GM12891 (cell line): ENCODE data around the gene PLVAP.

Source experiments
- POLR2A ChIP-seq: IDR thresholded peaks from 2 replicates; pipeline ENCODE4 v1.6.1; 2011; ENCODE audit warnings: low read depth, low read length, control low read depth
- POLR2AphosphoS5 ChIP-seq: IDR thresholded peaks from 2 replicates; pipeline ENCODE4 v1.6.1; 2011; ENCODE audit warnings: low read depth, low read length, control low read depth

GRCh38 chr19:17309198-17309964 lies 67.8 kb downstream of the PLVAP start, which contains the start of gene DDA1:
- peak; percentile 70; the same call in 1 of the 2 replicates for TF ChIP-seq POLR2AphosphoS5
- TF ChIP-seq POLR2A: peak; percentile 59; the same call in 1 of the 2 replicates
